COLO829 (cell line): Measurements from ENCODE around the gene MAD2L2.

Experiments used
- DNase-seq: peaks from one replicate; pipeline ENCODE4 v3.0.0; 2012; ENCODE audit warnings: low spot score

Gene MAD2L2

DNA sequence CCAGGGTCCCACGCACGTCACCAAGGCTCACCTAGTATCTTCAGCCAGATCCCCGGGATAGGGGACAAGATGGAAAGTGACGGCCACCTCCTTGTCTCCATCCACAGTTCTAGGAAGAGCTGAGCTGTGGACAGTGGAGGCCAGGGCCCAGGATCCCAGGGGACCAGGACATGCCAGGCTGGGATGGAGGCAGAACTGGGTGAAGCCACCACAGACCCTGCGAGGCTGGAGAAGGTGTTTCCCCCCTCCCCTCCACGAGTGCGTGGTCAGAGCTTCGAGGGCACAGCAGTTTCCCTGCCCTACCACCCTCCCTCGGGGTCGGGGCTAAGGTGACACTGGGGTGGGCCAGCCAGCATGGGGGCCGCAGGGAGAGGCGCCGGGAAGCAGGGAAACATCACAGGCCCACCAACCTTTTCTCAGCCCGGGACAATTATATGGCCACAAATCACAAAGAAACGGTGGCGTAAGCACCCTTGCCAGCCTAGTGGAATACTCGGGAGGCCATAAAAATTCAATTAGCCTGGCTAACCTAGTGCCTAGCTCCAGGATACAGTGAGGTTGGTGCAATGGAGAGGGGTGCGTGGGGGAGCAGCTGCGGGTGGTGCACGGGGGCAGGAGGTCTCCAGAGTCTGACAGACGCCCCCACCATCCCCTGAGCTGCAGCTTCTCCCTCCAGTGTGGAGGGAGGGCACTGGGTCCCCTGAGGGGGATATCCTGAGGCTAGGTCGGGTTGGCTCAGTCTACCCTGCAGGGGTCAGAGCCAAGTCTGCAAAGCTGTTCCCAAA, 23.9 kb upstream of the MAD2L2 start:
- no peak for DNase-seq

DNA sequence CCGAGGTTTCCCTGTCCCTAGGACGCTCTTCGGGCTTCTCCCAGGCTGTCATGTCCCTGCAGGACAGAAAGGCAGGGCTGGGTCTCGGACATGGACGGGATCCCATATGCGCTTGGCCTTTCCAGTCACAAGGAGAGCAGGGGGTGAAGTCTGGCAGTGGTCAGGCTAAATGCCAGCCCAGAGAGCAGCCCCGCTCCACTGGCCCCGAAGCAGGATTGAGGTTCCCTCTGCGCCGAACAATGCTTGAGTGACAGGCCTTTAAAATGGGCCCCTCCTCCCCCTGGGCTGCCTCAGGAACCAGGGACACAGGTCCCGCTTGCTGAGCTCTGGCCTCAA, 23.2 kb upstream of the MAD2L2 start:
- DNase-seq = no peak

DNA sequence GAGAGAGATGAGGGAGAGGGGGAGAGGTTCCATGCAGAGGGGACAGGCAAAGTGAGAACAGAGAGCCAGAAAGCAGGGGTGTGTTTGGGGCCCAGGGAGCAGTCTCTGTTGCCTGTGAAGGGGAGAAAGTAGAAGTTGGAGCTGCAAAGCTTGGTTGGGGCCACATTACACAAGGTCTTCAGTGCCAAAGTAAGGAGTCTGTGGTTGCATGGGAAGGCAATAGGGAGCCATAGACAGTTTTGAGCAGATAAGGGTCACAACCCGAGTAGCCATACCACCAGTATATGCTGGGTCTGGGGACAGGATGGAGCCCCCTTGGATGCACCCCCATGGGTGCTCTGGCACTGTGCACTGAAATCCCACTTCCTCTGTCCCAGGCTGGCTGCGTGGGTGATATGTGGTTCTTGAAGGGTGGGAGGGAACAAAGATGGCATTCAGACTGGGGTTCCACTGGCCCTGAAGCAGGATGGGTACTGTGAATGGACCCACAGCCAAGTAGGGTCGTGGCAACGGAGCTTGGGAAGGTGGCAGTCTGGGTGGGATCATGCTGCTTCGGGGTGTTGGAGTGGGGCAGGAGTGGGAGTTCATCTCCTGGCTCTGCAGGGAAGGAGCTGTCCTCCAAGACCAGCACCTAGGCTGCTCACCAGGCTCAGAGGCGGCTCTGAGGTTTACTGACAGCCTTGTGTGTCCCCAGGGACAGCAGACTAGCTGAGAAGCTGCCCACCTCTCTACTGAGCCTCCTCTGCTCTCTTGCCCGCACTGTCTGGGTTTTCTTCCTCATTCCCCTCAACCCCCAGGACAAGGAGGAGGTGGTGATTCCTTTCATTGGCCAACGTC, 22.6 kb upstream of the MAD2L2 start:
- DNase-seq = peak; percentile 28

DNA sequence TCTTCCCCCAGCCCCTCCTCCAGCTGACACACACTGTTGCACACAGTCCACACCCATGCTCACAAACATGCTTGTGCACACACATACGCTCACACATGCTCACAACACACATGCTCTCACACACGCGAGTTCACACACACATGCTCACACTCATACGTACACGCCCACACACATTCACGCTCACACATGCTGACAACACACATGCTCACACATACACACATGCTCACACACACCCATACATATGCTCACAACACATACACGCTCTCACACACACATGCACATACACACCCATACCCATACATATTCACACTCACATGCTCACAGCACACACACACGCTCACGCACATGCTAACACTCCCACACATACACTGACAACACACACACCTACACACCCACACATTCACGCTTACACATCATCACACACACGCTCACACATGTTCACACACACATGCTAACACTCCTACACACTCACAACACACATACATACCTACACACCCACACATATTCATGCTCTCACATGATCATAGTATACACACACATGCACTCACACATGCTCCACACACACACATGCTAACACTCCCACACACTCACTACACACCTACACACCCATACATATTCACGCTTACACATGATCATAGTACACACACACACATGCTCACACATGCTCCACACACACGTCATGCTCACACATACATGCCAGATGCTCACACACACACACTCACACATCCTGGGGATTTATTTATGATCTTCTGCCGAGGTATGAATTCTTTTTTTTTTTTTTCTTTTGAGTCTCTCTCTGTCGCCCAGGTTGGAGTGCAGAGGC, 21.2 kb upstream of the MAD2L2 start:
- no peak for DNase-seq

DNA sequence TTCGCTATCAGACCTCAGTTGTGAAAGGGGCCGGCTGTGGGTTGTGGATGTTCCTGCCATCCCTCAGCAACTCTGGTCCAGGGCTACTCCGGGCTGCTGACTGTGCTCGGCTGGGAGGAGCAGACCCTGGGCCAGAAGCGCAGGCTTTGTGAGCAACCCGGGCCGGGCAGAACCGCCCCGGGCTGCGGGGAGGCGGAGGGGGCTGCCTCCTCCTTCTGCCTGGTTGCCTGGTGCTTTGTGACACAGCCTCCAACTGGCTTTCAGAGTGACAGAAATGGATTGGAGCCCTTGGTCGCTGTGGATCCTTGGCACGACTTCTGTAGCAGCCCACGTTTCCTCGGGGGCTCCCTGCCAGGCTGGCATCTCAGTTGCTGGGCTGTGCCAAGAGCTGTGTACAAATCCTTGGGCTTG, 20.6 kb upstream of the MAD2L2 start:
- DNase-seq = no peak

DNA sequence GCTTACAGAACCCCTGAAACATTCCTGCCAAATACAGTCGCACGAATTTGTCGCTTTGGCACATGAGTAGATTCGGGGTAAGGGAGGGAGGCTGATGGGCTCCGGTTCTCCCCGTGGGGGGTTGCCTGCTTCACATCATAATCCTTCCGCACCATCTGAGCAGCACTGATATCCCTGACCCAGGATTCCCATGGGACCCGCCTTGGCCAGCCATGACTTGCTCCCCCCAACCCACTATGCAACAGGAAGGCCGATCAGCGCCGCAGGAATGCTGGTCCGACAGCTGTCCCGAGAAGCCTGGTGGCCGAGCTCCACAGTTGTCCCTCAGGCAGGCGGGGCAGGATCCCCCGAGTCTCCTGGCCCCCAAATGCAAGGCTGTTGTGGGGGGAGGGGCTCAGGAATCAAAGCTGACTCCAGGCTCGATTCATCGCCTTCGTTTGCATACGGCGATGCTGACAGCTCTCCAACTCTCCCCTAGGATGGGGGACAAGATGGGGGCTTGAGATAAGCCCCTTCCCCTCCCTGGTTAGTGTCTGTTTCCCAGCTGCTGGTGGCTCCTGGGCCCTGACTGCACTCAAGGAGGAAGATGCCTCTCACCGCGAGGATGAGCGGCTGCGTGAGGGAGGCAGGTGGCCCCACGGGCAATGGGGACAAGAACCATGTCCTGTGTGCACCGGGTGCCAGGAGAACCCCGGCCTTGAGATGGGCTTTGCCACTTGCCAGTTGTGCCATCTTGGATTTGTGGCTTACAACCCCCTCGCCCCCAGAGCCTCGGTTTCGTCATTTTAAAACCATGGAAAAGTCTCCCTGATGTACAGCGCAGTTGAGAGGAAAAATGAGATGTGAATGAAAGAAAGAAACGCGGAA, 19.9 kb upstream of the MAD2L2 start:
- DNase-seq = no peak

DNA sequence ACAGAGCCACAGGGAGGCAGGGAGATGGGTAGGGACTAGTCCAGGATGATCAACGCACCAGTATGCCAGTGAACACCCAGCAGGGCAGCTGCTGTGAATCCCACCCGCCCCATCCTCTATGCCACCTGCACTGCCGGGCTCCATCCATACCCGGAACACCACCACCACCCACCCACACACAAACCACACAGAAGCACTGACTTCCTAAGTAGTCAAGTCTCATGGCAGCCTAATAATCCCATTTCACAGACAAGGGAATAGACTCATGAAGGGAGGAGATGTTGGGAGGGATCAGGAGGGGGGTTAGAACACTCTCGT, 16.9 kb upstream of the MAD2L2 start:
- DNase-seq = no peak

DNA sequence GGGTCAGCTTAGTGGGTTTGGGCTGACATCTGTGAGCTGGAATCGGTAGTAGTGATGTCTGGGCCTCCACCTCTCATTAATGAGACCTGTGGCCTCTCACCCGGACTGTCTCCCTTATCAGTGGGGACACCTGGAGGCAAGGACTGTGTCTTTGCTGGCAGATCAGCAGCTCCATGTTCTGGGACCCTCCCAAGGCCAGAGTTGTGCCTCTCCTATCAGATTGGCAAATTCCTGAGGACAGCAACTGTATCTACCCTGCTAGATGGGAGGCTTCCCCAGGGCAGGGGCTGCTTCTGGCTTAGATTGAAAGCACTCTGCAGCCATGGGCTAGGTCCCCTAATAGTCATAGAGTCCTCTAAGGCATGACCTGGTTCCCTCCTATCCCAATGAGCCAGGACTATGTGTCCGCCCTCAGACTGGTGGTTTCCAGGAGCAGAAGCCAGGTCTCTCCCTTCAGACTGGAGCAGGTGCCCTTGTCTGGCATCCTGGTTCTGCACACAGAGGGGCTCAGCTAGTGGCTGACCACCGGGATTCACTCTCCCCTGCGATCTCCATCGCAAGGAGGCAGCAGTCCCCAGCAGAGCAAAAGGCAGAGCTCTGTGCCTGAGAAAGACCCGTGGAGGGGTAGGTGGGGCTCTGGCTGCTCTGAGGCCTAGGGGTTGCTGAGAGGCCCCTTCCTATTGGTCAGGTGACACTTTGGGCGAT, 16.4 kb upstream of the MAD2L2 start:
- no peak for DNase-seq

DNA sequence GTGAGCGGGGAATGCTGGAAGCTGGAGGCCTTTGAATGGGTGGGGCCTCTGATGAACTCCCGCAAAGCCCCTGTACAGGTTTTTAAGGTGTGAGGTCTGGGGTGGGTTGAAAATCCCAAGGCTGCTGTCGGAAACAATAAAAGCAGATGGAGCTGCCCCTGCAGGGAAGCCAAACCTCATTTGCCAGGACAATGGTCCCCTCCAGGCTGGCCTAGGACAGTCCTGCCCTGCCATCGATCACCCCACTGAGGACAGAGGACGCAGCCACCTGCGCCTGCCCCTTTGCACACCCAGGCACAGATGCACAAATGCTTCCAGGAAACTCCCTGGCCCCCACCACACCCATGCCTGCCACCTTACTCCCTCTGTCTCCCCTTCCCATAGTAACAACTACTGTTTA, 14.9 kb upstream of the MAD2L2 start:
- no peak for DNase-seq

DNA sequence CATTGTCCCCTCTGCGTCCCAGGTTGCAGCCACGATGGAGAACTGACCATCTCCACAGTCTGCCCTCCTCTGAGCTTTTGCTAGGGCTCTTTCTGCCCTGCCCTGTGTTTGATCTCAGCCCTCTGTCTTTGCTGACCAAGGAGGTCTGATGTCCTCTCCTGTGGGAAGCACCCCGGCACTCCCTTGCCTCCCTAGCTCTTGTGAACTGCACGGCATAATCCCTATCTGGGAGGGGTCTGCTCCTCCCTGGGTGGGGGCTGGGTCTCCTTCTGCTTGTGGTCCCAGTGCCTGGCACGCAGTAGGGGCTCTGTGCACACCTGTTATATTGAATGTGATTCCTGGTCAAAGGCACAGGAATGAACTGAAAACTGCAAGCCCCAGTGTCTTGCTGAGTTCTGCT, 13.0 kb upstream of the MAD2L2 start:
- no peak for DNase-seq

DNA sequence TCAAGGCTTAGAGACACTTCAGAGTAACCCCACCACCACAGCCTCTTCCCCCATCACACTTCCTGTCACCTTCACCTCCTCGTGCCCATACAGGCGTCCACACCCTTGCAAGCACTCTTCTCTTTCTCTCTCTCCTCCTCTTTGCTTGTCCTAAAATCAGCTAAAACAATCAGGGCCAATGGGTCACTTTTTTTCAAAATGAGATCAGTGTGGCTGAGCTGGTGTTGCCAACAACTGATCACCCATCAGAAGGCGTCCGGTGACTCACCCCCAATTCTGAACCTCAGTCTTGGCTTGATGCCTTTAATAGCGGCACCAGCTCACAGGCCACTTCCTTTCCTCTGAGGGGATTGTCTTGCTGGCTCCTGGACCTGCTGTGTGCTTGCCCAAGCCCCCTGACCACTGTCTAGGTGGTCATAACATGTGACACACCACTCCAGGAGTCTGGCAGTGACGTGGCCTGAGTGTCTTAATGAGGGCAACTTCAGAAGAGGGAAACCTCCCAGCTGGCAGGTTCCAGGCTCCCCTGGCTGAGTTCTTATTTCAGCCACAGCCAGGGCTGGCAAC, 12.2 kb upstream of the MAD2L2 start:
- peak; percentile 66 for DNase-seq

DNA sequence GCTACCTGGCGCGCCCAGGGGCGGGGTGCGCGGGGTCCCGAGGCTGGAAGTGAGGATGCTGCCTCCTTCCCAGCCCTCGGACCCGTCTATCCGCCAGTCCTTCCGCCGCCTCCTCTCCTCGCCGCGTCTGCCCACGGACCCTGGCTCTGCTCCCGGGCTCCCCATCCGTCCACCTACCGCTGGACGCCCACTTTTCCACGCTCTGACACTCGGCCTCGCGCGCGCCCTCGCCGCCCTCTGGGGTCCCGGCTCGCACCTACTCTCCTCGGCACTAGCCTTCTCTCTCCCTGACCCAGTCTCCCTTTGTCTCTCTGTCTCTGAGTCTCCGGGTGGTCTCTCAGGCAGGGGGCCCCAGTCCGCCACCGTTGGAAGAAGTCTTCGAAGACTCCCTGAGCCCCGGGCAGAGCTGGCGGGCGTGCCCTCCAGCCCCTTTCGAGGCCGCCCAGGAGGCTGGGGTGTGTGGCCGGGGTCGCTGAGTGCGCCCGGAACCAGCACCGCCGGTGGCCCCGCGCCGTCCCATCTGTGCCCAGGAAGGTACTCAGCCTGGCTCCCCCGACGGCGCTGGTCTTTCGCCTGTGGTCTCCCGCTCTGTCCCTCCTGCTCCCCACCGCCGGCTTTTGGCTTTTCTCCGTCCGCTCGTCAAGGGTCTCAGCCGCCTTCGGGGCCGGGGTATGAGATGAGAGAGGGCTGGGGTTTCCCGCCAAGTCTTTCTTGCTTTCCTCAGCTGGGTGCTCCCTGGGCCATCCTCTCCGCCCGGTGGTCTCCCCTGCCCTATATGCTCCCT, 11.2 kb upstream of the MAD2L2 start:
- DNase-seq = no peak

DNA sequence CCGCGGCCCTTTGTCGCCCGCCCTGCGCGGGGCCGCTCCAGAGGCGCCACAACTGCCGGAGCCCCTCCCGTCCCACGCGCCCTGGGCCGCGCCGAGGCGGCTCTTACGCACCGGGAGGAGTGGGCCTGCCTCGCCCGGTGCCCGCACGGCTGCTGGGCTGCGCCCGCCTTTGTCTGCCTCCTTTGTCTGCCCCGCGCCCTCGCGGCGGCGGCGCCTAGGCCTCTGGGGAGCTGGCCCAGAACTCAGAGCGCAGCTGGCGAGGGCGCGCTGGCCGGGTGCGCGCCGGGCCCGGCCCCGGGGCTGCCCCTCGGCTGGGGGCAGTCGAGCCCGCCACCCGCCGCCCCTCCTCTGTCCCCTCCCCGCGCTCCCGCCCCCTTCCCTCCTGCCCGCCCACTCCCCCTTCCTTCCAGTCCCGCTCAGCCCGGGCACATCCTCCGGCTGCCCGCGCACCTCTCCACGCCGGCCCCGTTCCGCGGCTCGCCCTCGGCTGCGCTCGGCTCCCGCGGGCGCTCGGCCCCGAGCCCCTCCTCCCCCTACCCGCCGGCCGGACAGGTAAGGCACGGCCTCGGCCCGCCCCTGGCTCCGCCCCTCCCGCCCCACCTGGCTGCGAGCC, 10.5 kb upstream of the MAD2L2 start, which contains the start of gene DRAXIN:
Gene DRAXIN (plus strand): TSS at position 409 of the 613 bp plus-strand sequence. CDS start 14,549 bp downstream, outside the sequence.
- DNase-seq = no peak

DNA sequence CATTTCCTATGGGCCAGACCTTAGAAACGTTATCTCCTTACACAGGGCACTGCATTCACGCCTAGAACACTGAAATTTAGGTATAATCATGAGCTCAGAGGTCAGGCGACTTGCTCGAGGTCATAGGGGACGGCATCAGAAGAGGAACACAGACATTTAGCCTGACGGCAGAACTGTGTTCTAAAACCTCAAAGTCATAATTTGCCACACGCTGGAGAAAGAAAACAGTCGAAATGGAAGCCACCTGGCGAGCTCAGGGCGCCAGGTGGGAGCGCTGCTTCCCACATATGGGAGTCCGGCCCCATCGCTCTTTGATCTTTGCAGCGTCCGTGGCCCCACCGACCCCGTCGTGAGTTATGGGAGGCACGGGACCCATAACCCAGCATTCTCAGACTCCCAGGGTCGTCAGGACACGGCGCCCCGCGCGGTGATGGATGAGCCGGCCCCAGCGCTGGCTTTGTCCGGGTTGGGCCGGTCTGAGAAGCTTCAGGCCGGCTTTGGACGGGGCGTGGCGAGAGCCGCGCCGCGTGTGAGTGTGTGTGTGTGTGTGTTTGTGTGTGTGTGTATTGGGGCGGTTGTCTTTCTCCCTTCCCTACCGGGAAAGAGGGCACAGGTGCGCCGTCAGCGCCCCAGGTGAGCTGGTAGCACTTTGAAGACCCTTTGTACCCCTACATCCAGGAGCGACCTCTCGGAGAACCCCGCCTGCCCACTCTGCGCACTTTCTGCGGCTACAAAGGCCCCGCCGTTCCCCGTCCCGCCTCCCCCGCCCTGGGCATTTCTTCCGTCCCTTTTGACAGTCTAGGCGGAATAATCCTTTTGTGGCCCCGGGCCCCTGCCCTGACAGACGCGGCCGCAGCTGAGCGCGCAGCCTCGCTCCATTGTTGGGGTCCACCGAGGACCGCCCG, 9.7 kb upstream of the MAD2L2 start:
- no peak for DNase-seq

DNA sequence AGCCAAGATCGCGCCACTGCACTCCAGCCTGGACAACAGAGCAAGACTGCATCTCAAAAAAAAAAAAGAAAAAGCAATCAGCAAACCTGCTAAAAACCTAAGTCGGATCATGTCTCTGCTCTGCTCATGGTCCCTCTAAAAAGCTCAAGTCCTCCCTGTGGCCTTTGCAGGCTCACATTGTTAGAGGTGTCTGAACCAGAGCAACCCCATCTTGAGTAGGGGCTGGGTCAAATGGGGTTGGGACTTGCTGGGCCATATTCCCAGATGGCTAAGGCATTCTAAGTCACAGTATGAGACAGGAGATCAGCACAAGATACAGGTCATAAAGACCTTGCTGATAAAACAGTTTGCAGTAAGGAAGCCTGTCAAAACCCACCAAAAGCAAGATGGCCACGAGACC, 7.6 kb upstream of the MAD2L2 start:
- no peak for DNase-seq

DNA sequence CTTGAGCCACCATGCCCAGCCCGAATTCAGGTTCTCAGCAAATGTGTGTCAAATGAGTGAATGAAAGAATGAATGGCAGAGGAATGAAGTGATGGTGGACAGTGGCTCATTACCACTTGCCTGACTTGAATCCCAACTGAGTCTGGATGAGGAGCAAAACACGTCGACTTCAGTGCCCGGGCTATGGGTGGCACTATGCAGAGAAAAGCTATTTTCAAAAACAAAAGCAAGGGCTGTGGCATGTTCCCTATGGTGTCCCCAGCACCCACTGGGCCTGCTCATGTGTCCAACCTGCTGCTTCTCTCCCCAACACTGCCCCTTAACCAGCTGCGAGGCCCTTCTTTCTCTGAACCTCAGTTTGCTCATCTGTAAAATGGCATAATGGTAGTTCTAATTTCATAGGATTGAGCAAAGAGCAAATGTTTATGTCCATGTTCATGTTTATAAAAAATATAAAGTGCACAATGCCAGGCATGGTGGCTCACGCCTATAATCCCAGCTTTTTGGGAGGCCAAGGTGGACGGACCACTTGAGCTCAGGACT, 4.3 kb upstream of the MAD2L2 start:
- no peak for DNase-seq

DNA sequence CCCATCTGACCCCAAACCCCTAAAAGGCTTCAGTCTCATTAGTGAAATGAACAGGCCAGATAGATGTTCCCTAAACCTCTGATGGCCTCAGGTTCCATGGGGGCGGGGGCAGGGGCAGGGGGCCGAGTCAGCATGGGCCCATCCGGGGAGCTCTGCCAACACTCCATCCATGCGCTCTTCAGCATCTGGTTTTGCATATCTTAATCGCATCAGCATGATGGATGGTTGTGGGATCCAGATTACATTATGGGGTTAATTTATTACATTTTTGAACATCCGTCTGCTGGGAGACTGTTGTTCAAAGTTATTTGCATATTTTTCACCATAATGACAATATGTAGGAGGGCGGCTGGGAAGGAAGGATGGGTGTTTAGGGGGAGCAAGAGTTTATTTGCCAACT, 3.1 kb upstream of the MAD2L2 start:
- DNase-seq = no peak

DNA sequence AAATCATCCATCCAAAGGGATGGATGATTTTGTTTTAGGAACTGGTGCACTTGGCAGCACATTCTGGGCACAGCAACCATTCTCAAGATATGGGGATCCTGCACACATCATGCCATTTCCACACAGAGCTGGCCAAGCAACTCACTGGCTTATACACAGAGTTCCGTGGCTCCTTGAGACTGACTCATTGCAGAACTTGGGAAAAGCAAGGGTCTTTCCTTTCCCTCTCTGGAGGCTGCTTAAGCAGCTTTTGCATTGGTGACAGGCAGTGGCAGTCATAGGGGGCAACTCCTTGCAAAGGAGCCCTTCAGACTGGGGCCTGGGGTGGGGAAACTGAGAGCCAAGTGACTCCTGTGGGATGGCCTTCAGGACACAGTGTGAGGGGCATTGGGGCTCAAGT, 1.9 kb upstream of the MAD2L2 start:
- no peak for DNase-seq
